Astrocyte (in vitro differentiated cells and primary cell): Measurements from ENCODE around the gene ROM1.
"Not testable (repeated sequence)": the region's sequence is repeated elsewhere in the genome, so short reads cannot be mapped to it uniquely, and the experiment has no call there.

ENCODE experiments used
- CTCF ChIP-seq: IDR thresholded peaks from 2 replicates; pipeline ENCODE4 v1.5.1; 2011; ENCODE audit warnings: low read depth, mild to moderate bottlenecking, inconsistent platforms, low read length, moderate library complexity; ENCODE audit not compliant: insufficient read depth
- EZH2 ChIP-seq: IDR thresholded peaks from 2 replicates; pipeline ENCODE4 v1.6.1; 2012; ENCODE audit warnings: mild to moderate bottlenecking, low read length, inconsistent platforms; ENCODE audit not compliant: insufficient read depth

- TF ChIP-seq CTCF, EZH2: not testable (repeated sequence)
Measured at GRCh38 chr11:62581735-62582134, 31.3 kb upstream of the ROM1 start.
